ENCODE data around the gene MRPL32. TPM values are rescaled to one million over a fixed set of nuclear protein-coding genes. Genes with fewer than 3 reads are reported as not detected.
"Not testable (repeated sequence)": the region's sequence is repeated elsewhere in the genome, so short reads cannot be mapped to it uniquely, and the experiment has no call there.

The MRPL32 gene
- 56.1 TPM for total RNA-seq
- 48.4 TPM for polyA plus RNA-seq

DNA sequence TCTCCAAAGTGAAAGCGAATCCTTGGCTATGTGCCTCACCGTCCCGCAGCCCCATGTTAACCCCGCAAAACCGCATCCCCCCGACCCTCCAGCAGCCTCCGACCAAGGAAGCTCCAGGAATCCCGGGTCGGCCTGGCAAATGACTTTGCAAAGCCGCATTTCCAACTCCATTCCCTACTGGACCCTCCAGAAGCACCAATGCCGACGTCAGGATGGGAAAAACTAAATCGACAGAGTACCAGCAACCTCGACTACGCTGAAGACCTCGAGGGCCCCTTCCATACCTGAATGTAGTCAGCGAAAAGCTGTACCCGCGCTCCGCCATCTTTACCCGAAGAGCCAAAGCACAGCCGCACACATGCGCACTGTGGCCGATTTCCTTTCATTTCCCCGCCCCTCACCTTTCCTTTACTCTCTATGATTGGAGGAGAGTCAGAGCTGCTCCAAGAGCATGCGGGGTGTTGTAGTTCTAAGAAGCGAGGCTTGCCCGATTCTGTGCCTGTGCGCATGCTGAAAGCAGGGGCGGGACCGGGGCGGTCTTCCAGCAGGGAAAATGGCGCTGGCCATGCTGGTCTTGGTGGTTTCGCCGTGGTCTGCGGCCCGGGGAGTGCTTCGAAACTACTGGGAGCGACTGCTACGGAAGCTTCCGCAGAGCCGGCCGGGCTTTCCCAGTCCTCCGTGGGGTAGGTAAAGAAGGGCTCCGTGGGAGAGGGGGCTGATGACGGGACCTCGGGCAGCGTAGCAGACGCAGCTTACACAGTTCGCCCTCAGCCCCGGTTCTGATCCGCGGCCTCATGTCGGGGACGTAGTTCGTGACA lies at the start of gene MRPL32, which contains the start of gene PSMA2:
Gene MRPL32 (plus strand): TSS at position 543 of the 818 bp plus-strand sequence. CDS start 11 bp downstream, at position 554.
Gene PSMA2 (minus strand): TSS at position 341 of the 818 bp plus-strand sequence. CDS start 16 bp downstream, at position 325.
- Histone ChIP-seq H3K4me1 (ENCODE audit: insufficient read depth) (peaks cover 2% of the 10 kb centered on the region), H3K27ac (ENCODE audit: low read depth) (peak within 1 kb of the TSS; percentile 68), H3K36me3 (ENCODE audit: insufficient read depth) (no peaks in the 10 kb centered on the region), H3K4me3 (ENCODE audit: low read depth, low read length) (peak within 1 kb of the TSS; percentile 72)
- WGBS, result under 1% methylated on average over 56 of the region's 56 CpGs
- DNase-seq (ENCODE audit: extremely low spot score), result peak; percentile 97

DNA sequence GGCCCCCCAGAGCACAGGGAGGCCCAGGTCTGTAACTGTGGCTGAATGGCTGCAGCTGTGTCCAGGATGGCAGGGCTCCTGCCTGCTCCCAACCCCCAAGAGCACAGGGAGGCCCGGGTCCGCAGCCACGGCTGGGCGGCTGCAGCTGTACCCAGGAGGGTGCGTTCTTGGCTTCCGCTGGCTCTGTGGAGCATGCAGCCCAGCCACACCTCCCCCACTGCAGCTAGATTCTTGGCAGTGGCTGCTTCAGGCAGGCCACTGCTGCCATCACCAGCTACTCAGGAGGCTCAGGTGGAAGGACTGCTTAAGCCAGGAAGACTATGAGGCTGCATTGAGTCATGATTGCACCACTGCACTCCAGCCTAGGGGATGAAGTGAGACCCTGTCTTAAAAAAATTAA lies 48.2 kb upstream of the MRPL32 start:
- H3K4me3 ChIP-seq (ENCODE audit: low read depth, low read length), result no peak overlapping the region
- WGBS, result 93% methylated on average over 6 of the region's 6 CpGs
- no peaks in the 10 kb centered on the region for H3K36me3 ChIP-seq (ENCODE audit: insufficient read depth)
- no peaks in the 10 kb centered on the region for H3K4me1 ChIP-seq (ENCODE audit: insufficient read depth)
- no peak for DNase-seq (ENCODE audit: extremely low spot score)
- H3K27ac ChIP-seq (ENCODE audit: low read depth), result no peak overlapping the region

DNA sequence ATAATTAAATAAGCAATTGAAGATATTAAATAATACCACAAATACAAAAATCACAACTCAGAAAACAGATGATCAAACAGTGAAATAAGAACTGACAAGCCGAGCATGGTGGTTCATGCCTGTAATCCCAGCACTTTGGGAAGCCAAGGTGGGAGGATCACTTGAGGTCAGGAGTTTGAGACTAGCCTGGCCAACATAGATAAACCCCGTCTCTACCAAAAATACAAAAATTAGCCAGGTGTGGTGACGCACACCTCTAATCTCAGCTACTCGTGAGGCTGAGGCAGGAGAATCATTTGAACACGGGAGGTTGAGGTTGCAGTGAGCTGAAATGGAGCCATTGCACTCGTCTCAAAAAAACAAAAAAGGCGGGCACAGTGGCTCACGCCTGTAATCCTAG lies 47.0 kb upstream of the MRPL32 start:
- H3K36me3 ChIP-seq (ENCODE audit: insufficient read depth); H3K4me1 ChIP-seq (ENCODE audit: insufficient read depth); H3K4me3 ChIP-seq (ENCODE audit: low read depth, low read length); DNase-seq (ENCODE audit: extremely low spot score); H3K27ac ChIP-seq (ENCODE audit: low read depth): not testable (repeated sequence)
- 94% methylated on average over 8 of the region's 8 CpGs for WGBS

DNA sequence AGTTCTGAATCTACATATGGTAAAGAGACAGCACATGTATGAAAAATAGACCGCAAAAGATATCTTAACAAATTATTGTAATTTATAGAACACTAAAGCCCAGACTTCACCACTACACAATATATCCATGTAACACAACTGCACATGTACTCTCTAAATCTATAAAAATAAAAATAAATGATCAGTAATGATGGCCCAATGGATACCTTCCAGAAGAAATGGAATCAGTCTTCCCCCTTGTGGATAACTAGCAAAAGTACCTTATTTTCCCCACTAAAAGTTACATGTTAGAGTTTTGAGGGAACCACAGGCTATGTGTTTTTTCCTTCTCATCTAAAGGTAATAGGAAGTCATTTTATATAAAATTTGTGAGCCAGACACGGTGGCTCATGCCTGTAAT lies 46.0 kb upstream of the MRPL32 start:
- no peak for DNase-seq (ENCODE audit: extremely low spot score)
- WGBS, result 79% methylated on average over 2 of the region's 2 CpGs
- H3K4me3 ChIP-seq (ENCODE audit: low read depth, low read length), result no peak overlapping the region
- no peaks in the 10 kb centered on the region for H3K4me1 ChIP-seq (ENCODE audit: insufficient read depth)
- H3K27ac ChIP-seq (ENCODE audit: low read depth), result no peak overlapping the region
- no peaks in the 10 kb centered on the region for H3K36me3 ChIP-seq (ENCODE audit: insufficient read depth)

DNA sequence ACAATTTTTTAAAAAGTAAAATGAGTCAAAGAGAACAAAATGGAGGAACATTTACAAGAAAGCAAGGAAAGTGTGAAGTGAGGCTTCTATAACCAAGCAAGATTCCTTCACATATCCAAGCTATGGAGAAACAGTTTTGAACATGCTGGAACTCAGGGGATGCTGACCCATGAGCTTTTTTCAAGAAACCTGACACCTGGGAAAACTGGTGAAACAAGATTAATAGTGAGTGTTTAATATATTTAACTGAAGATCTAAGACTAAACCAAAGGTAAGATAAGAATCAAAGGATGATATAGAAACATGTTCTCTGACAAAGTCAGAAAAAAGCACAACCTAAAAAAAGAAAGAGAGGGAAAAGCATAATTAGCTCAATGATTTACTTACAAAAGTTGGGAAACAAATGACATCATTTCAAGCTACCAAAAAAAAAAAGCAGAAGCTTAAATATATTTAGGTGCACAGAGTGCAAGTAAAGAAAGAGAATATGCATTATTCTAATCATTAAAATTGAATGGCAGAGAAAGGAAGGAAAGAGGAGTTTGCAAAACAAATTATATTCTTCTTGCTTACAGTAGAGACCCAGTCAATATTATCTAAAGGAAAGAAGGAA lies 45.2 kb upstream of the MRPL32 start:
- no peaks in the 10 kb centered on the region for H3K36me3 ChIP-seq (ENCODE audit: insufficient read depth)
- no peak overlapping the region for H3K27ac ChIP-seq (ENCODE audit: low read depth)
- DNase-seq (ENCODE audit: extremely low spot score), result peak; percentile 61
- no peaks in the 10 kb centered on the region for H3K4me1 ChIP-seq (ENCODE audit: insufficient read depth)
- H3K4me3 ChIP-seq (ENCODE audit: low read depth, low read length), result no peak overlapping the region

DNA sequence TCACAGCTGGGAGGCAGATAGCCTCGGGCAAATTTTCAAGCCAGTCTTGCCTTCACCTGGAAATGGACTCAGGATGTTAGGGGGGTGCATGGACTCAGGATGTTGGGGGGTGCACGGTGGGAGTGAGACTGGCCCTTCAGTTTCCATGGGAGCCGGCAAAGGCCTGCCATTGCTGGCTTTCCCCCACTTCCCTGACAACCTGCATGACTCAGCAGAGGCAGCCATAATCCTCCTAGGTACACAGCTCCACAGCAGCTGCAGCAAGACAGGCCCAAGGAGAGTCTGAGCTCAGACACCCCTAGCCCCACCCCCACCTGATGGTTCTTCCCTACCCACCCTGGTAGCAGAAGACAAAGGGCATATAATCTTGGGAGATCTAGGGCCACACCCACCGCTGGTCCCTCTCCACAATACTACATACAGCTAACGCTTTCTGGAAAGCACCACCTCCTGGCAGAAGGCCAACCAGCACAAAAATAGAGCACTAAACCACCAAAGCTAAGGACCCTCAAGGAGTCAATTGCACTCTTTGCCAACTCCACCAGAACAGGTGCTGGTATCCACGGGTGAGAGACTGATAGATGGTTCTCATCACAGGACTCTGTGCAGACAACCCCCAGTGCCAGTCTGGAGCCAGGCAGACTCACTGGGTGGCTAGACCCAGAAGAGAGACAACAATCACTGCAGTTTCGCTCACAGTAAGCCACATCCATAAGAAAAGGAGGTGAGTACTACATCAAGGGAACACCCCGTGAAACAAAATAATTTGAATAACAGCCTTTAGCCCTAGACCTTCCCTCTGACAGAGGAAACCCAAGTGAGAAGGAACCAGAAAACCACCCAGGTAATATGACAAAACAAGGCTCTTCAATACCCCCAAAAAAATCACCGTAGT lies 38.6 kb upstream of the MRPL32 start:
- 81% methylated on average over 9 of the region's 9 CpGs for WGBS
- no peak for DNase-seq (ENCODE audit: extremely low spot score)

DNA sequence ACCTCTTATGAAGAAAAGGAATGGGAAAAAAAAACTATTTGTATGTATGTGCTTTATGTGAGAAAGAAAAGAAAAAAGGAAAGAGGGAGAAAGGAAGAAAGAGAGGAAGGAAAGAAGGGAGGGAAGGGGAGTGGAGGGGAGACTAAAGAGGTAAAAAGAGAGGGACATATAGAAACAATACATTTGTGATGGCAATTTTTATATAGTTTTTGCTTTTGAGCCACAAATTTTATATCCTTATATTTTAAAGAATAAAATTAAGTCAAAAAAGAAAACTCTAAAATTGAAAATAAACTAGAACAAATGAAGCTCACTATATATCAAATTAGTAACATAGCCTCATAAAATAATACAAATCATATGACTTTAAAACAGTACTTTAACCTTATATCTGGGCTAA lies 31.3 kb upstream of the MRPL32 start:
- H3K4me1 ChIP-seq (ENCODE audit: insufficient read depth), result no peaks in the 10 kb centered on the region

More for the DNA sequence above, 38.6 kb upstream of the MRPL32 start:
- no peak overlapping the region for H3K27ac ChIP-seq (ENCODE audit: low read depth)
- peaks cover 1% of the 10 kb centered on the region for H3K36me3 ChIP-seq (ENCODE audit: insufficient read depth)
- H3K4me3 ChIP-seq (ENCODE audit: low read depth, low read length), result no peak overlapping the region
- no peaks in the 10 kb centered on the region for H3K4me1 ChIP-seq (ENCODE audit: insufficient read depth)

DNA sequence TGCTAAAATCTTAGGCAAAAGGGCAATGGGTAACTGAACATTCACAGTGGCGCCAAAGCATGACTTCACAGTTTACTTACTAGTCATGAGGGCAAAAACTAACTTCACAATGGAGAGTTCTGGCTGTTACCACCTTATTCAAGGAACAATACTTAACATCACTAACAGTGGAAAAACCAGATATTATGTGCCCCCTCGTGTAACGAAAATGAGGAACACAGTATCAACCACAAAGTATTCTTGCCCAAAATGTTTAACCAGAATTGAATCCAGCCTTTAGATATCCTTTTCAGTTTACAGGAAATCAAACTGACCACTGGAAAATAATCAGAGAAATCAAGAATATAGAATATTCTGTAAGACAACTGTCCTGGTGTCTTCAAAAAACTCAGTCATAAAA lies 29.8 kb upstream of the MRPL32 start:
- H3K27ac ChIP-seq (ENCODE audit: low read depth), result no peak overlapping the region
- DNase-seq (ENCODE audit: extremely low spot score), result no peak
- H3K4me1 ChIP-seq (ENCODE audit: insufficient read depth), result no peaks in the 10 kb centered on the region
- no peak overlapping the region for H3K4me3 ChIP-seq (ENCODE audit: low read depth, low read length)
- 55% methylated on average over 3 of the region's 3 CpGs for WGBS
- H3K36me3 ChIP-seq (ENCODE audit: insufficient read depth), result no peaks in the 10 kb centered on the region

More for the DNA sequence above, 31.3 kb upstream of the MRPL32 start:
- Histone ChIP-seq H3K36me3 (ENCODE audit: insufficient read depth) (no peaks in the 10 kb centered on the region), H3K27ac (ENCODE audit: low read depth) (no peak overlapping the region), H3K4me3 (ENCODE audit: low read depth, low read length) (no peak overlapping the region)
- DNase-seq (ENCODE audit: extremely low spot score), result no peak

DNA sequence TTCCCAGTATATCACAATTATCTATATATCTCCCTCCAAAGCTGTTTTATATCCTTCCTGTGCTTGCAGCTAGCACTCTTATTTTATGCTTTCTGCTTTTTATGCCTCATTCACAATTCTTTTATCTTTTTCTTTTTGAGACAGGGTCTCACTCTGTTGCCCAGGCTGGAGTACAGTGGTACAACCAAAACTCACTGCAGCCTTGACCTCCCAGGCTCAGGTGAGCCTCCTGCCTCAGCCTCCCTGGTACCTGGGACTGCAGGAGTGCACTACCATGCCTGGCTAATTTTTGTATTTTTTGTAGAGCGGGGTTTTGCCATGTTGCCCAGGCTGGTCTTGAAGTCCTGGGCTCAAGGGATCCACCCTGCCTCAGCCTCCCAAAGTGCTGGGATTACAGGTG lies 26.0 kb upstream of the MRPL32 start:
- Histone ChIP-seq H3K4me3 (ENCODE audit: low read depth, low read length) (no peak overlapping the region), H3K36me3 (ENCODE audit: insufficient read depth) (no peaks in the 10 kb centered on the region), H3K27ac (ENCODE audit: low read depth) (no peak overlapping the region), H3K4me1 (ENCODE audit: insufficient read depth) (no peaks in the 10 kb centered on the region)
- DNase-seq (ENCODE audit: extremely low spot score), result no peak
- 100% methylated on average over 1 of the region's 1 CpG for WGBS

DNA sequence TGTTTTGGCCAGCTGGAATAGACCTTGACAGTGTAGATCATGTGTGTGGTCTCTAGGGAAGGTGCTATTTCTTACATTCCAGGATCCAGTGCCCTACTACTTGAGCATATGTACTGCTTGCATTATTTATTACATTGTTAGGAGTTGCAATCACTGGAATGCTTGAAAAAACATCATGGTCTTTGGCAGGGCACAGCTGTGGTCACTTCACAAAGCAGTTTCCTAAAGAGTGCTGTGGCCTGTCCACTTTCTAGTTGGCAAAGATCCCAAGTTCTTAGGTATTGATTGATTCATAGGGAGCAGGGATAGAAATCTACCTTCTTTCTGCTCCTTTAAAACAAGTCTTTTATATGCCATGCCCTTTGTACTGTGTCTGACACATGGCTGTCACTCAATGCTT lies 24.9 kb upstream of the MRPL32 start:
- no peak overlapping the region for H3K4me3 ChIP-seq (ENCODE audit: low read depth, low read length)
- H3K36me3 ChIP-seq (ENCODE audit: insufficient read depth), result no peaks in the 10 kb centered on the region
- H3K27ac ChIP-seq (ENCODE audit: low read depth), result no peak overlapping the region
- no peaks in the 10 kb centered on the region for H3K4me1 ChIP-seq (ENCODE audit: insufficient read depth)
- no peak for DNase-seq (ENCODE audit: extremely low spot score)

DNA sequence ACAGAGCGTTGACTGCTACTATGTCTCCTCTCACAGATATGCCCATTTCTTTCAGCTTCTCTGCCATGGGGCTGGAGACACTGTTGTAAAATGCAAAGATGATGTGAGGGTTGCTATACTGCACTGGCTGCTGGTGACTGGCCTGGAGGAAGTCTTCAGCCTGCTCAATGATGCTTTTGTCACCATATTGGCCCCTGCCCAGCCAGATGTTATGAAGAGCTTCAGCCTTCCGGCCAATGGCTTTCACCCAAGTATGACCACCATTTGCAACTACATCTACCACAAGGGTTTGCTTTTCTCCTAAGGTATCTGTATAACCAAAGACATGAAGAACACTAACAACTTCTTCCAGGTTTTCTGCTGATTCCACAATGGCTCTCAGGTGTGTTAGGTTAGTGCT lies 21.9 kb upstream of the MRPL32 start:
- no peak for DNase-seq (ENCODE audit: extremely low spot score)
- no peaks in the 10 kb centered on the region for H3K4me1 ChIP-seq (ENCODE audit: insufficient read depth)
- no peaks in the 10 kb centered on the region for H3K36me3 ChIP-seq (ENCODE audit: insufficient read depth)
- H3K4me3 ChIP-seq (ENCODE audit: low read depth, low read length), result no peak overlapping the region
- WGBS, result 95% methylated on average over 2 of the region's 2 CpGs
- no peak overlapping the region for H3K27ac ChIP-seq (ENCODE audit: low read depth)

DNA sequence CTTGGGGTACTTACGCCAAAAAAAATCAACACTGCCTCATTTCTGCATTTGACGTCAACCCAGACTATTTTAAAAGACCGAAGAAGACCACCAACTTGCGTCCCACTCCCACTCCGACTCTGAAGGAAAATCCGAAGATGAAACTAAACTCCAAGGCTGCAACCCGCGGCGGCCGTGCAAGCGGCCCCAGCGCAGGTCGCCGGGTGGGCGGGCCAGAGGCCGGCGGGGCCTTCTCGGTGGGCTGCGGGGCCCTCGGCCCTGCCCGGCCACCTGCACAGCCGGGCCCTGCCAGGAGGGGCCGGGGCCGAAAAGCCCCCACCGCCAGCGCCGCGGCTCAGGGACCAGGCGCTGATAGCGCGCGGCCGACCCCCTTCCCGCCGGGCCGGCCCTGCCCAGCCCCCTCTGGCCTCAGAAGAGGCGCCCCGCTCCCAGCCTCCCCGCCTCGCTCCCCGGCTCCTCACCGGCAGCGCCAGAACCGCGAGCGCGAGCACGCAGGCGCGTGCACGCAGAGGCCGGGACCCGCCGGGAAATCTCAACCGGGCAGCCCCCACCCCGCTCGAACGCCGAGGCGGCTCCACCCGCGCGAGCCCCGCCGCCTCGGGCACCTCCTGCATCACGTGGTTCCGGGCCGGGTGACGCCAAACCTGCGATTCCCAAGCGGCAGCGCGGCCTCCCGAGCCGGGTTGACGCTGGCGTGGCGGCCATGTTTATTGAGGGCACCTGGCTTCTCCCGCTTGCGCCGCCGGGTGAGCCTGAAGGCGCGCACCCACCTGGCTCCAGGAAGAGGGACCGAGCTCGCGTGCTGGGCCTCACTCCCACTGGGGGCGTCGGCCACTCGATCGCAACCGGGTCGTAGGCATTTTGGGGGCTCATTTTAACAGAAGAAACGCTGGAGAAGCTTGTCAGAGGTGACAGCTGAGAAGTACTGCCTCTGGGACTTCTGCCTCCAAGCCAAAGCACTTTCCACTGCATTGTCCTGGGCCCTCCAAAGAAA lies 20.4 kb upstream of the MRPL32 start, which contains the start of gene C7orf25:
Gene C7orf25 (minus strand): TSS at position 617 of the 994 bp plus-strand sequence. CDS start 1,170 bp downstream, outside the sequence.
- Histone ChIP-seq H3K36me3 (ENCODE audit: insufficient read depth) (no peaks in the 10 kb centered on the region), H3K4me3 (ENCODE audit: low read depth, low read length) (peak within 1 kb of the TSS; percentile 90), H3K4me1 (ENCODE audit: insufficient read depth) (no peaks in the 10 kb centered on the region), H3K27ac (ENCODE audit: low read depth) (peak within 1 kb of the TSS; percentile 38)
- peak; percentile 82 for DNase-seq (ENCODE audit: extremely low spot score)
- under 1% methylated on average over 95 of the region's 95 CpGs for WGBS

Measured in urinary bladder (tissue), 4 donors.